ENCODE results near the gene DKC1. TPM values are rescaled to one million over a fixed set of nuclear protein-coding genes. Genes with fewer than 3 reads are reported as not detected.

The DKC1 gene
- total RNA-seq, 1 experiment from 2014 or later, result 158 TPM

- POLR2A ChIA-PET (ENCODE audit: low non-redundant PET), result no interaction called here
Observed at GRCh38 chrX:154731881-154732280, 30.8 kb upstream of the DKC1 start.

GRCh38 chrX:154732421-154733065 is 30.1 kb upstream of the DKC1 start:
- Histone ChIP-seq H3K27me3 (replicated peaks; ENCODE audit: insufficient read depth, low read depth, low read length, poor library complexity) (no peaks in the 10 kb centered on the region), H3K27ac (ENCODE audit: low read depth, low read length, poor library complexity, severe bottlenecking) (no peak overlapping the region), H3K4me3 (ENCODE audit: low read depth, low read length, poor library complexity, severe bottlenecking) (no peak overlapping the region), H3K9me3 (ENCODE audit: low read depth, low read length, poor library complexity, severe bottlenecking) (no peaks in the 10 kb centered on the region), H3K36me3 (ENCODE audit: insufficient read depth, low read length, poor library complexity, severe bottlenecking) (no peaks in the 10 kb centered on the region), H3K4me1 (ENCODE audit: insufficient read depth, low read length, poor library complexity, severe bottlenecking) (no peaks in the 10 kb centered on the region)
- no TSS peak for BruUV-seq (replicated peaks)
- no peak for TF ChIP-seq EZH2 (IDR thresholded peaks at IDR 0.05; ENCODE audit: borderline replicate concordance, low read depth, low read length, poor library complexity, severe bottlenecking)
- no peak for TF ChIP-seq CTCF (conservative IDR thresholded peaks at IDR 0.05; ENCODE audit: low read depth, low read length)
- intact Hi-C loops (cut with micrococcal nuclease; ENCODE audit: unreplicated experiment), result no loop called here
- ChIA-PET CTCF (no interaction called here), POLR2A (ENCODE audit: low non-redundant PET) (no interaction called here)
- no peak for DNase-seq (ENCODE audit: low spot score)

More at GRCh38 chrX:154731881-154732280, 30.8 kb upstream of the DKC1 start:
- no peak overlapping the region for H3K4me3 ChIP-seq (ENCODE audit: low read depth, low read length, poor library complexity, severe bottlenecking)
- no TSS peak for BruUV-seq (replicated peaks)
- no peak overlapping the region for H3K27ac ChIP-seq (ENCODE audit: low read depth, low read length, poor library complexity, severe bottlenecking)
- H3K9me3 ChIP-seq (ENCODE audit: low read depth, low read length, poor library complexity, severe bottlenecking), result no peaks in the 10 kb centered on the region
- no peaks in the 10 kb centered on the region for H3K4me1 ChIP-seq (ENCODE audit: insufficient read depth, low read length, poor library complexity, severe bottlenecking)
- H3K36me3 ChIP-seq (ENCODE audit: insufficient read depth, low read length, poor library complexity, severe bottlenecking), result no peaks in the 10 kb centered on the region
- CTCF ChIA-PET, result no interaction called here
- no peak for DNase-seq (ENCODE audit: low spot score)
- H3K27me3 ChIP-seq (replicated peaks; ENCODE audit: insufficient read depth, low read depth, low read length, poor library complexity), result no peaks in the 10 kb centered on the region
- intact Hi-C loops (cut with micrococcal nuclease; ENCODE audit: unreplicated experiment), result no loop called here
- TF ChIP-seq CTCF (conservative IDR thresholded peaks at IDR 0.05; ENCODE audit: low read depth, low read length), result no peak
- no peak for TF ChIP-seq EZH2 (IDR thresholded peaks at IDR 0.05; ENCODE audit: borderline replicate concordance, low read depth, low read length, poor library complexity, severe bottlenecking)

DNA sequence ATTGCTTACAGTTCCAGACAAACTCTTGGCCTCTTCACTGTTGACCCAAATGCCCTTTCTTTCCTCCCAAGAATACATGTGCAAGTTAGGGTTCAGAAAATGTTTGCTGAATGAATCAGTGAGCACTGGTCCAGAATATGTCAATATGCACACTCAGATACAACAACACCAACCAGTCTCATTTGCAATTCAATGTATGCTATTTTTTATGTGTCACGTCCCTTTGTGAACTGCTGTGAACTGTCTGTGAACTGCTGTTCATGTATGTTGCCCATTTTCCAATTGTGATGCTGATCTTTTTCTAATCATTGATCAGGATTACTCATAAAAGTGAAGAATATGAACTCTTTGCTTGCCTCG is 29.6 kb upstream of the DKC1 start:
- ChIA-PET CTCF (no interaction called here), POLR2A (ENCODE audit: low non-redundant PET) (no interaction called here)
- TF ChIP-seq CTCF (conservative IDR thresholded peaks at IDR 0.05; ENCODE audit: low read depth, low read length), result no peak
- no peak for TF ChIP-seq EZH2 (IDR thresholded peaks at IDR 0.05; ENCODE audit: borderline replicate concordance, low read depth, low read length, poor library complexity, severe bottlenecking)
- Histone ChIP-seq H3K27me3 (replicated peaks; ENCODE audit: insufficient read depth, low read depth, low read length, poor library complexity) (no peaks in the 10 kb centered on the region), H3K4me3 (ENCODE audit: low read depth, low read length, poor library complexity, severe bottlenecking) (no peak overlapping the region), H3K4me1 (ENCODE audit: insufficient read depth, low read length, poor library complexity, severe bottlenecking) (no peaks in the 10 kb centered on the region), H3K27ac (ENCODE audit: low read depth, low read length, poor library complexity, severe bottlenecking) (no peak overlapping the region), H3K36me3 (ENCODE audit: insufficient read depth, low read length, poor library complexity, severe bottlenecking) (no peaks in the 10 kb centered on the region), H3K9me3 (ENCODE audit: low read depth, low read length, poor library complexity, severe bottlenecking) (no peaks in the 10 kb centered on the region)
- intact Hi-C loops (cut with micrococcal nuclease; ENCODE audit: unreplicated experiment), result no loop called here
- no peak for DNase-seq (ENCODE audit: low spot score)
- BruUV-seq (replicated peaks), result no TSS peak
